Activated naive CD4-positive, alpha-beta T cell treated with anti-CD3 and anti-CD28 coated beads for 36 hours (primary cell): ENCODE results near the gene BASP1. TPM values are rescaled to one million over a fixed set of nuclear protein-coding genes. Genes with fewer than 3 reads are reported as not detected.

Experiments
- CTCF ChIA-PET: fragments of 350-600 bp; sonication (Branson Sonifier 250); formaldehyde crosslinking; loops from one replicate; lab custom pipeline; 2021; ENCODE audit warnings: antibody characterized with exemption; lab: Charles Lee
- DNase-seq: peaks from one replicate; pipeline ENCODE4 v3.0.0-alpha.2; 2020
- H3K27ac Mint-ChIP-seq: one replicate; pipeline ENCODE4 v1.8.0; 2021; ENCODE audit warnings: mild to moderate bottlenecking, mixed read lengths
- H3K27me3 Mint-ChIP-seq: one replicate; pipeline ENCODE4 v1.8.0; 2021; ENCODE audit warnings: low read depth, mixed read lengths
- H3K36me3 Mint-ChIP-seq: one replicate; pipeline ENCODE4 v1.8.0; 2021; ENCODE audit warnings: low read depth, mixed read lengths
- H3K4me1 Mint-ChIP-seq: one replicate; pipeline ENCODE4 v1.8.0; 2021; ENCODE audit warnings: low read depth, mixed read lengths
- H3K4me3 Mint-ChIP-seq: one replicate; pipeline ENCODE4 v1.8.0; 2021; ENCODE audit warnings: mild to moderate bottlenecking, moderate library complexity, mixed read lengths
- H3K9me3 Mint-ChIP-seq: one replicate; pipeline ENCODE4 v1.8.0; 2021; ENCODE audit warnings: mixed read lengths
- intact Hi-C: fragments of 100-400 bp; cut with micrococcal nuclease; formaldehyde crosslinking; loops from one replicate; pipeline ENCODE4 v1.15.1; 2023
- total RNA-seq, 2 experiments: library from RNA; stranded (reverse); gene quantifications; one replicate each; pipeline ENCODE4 v1.2.3, GENCODE V29; 2021

The BASP1 gene
- total RNA-seq, 2 experiments from 2014 or later = 0.62 to 0.94 TPM

- Mint-ChIP-seq H3K36me3 (peaks cover 2% of the 10 kb centered on the region), H3K27ac (no peak overlapping the region), H3K9me3 (no peaks in the 10 kb centered on the region), H3K4me3 (peak overlapping the region; percentile 32), H3K4me1 (peaks cover 14% of the 10 kb centered on the region), H3K27me3 (peaks cover 51% of the 10 kb centered on the region)
- intact Hi-C loops = no loop called here
- DNase-seq = no peak
- CTCF ChIA-PET = no interaction called here
Observed at GRCh38 chr5:17218353-17219005, 1.0 kb downstream of the BASP1 start.

- Mint-ChIP-seq H3K4me3 (peak overlapping the region; percentile 32), H3K27me3 (peaks cover 51% of the 10 kb centered on the region), H3K36me3 (peaks cover 2% of the 10 kb centered on the region), H3K4me1 (peaks cover 14% of the 10 kb centered on the region), H3K9me3 (no peaks in the 10 kb centered on the region), H3K27ac (no peak overlapping the region)
- CTCF ChIA-PET = no interaction called here
- DNase-seq = no peak
- intact Hi-C loops = no loop called here
Observed at GRCh38 chr5:17219006-17219422, 1.6 kb downstream of the BASP1 start.

- no peak for DNase-seq
Observed at GRCh38 chr5:17219469-17219868, 2.0 kb downstream of the BASP1 start.

GRCh38 chr5:17219992-17220391 lies 2.6 kb downstream of the BASP1 start:
- Mint-ChIP-seq H3K4me3 (no peak overlapping the region), H3K9me3 (no peaks in the 10 kb centered on the region), H3K27ac (no peak overlapping the region), H3K4me1 (peaks cover 14% of the 10 kb centered on the region), H3K27me3 (peaks cover 51% of the 10 kb centered on the region), H3K36me3 (peaks cover 2% of the 10 kb centered on the region)
- CTCF ChIA-PET = no interaction called here
- intact Hi-C loops = no loop called here
- no peak for DNase-seq

More at GRCh38 chr5:17219469-17219868, 2.0 kb downstream of the BASP1 start:
- Mint-ChIP-seq H3K27ac (no peak overlapping the region), H3K4me1 (peaks cover 14% of the 10 kb centered on the region), H3K27me3 (peaks cover 53% of the 10 kb centered on the region), H3K4me3 (peak overlapping the region; percentile 9), H3K9me3 (no peaks in the 10 kb centered on the region), H3K36me3 (peaks cover 2% of the 10 kb centered on the region)
- CTCF ChIA-PET = no interaction called here
- intact Hi-C loops = no loop called here

- peaks cover 2% of the 10 kb centered on the region for H3K36me3 Mint-ChIP-seq
- intact Hi-C loops = no loop called here
- no peaks in the 10 kb centered on the region for H3K9me3 Mint-ChIP-seq
- peaks cover 46% of the 10 kb centered on the region for H3K27me3 Mint-ChIP-seq
- DNase-seq = no peak
- CTCF ChIA-PET = interaction anchor here (0.7 kb wide), 1 partner anchor 25 kb away, joined by 3 read pairs; no protein-coding TSS in a partner anchor
- H3K4me3 Mint-ChIP-seq = no peak overlapping the region
- no peak overlapping the region for H3K27ac Mint-ChIP-seq
- H3K4me1 Mint-ChIP-seq = peaks cover 14% of the 10 kb centered on the region
Observed at GRCh38 chr5:17220469-17220868, 3.0 kb downstream of the BASP1 start.

GRCh38 chr5:17221843-17222636 lies 4.6 kb downstream of the BASP1 start:
- no peak for DNase-seq
- H3K27ac Mint-ChIP-seq = no peak overlapping the region
- intact Hi-C loops = no loop called here
- peaks cover 2% of the 10 kb centered on the region for H3K36me3 Mint-ChIP-seq
- no peaks in the 10 kb centered on the region for H3K9me3 Mint-ChIP-seq
- CTCF ChIA-PET = no interaction called here
- peaks cover 7% of the 10 kb centered on the region for H3K4me1 Mint-ChIP-seq
- H3K4me3 Mint-ChIP-seq = no peak overlapping the region
- H3K27me3 Mint-ChIP-seq = peaks cover 40% of the 10 kb centered on the region

- DNase-seq = no peak
- Mint-ChIP-seq H3K4me1 (peaks cover 7% of the 10 kb centered on the region), H3K9me3 (no peaks in the 10 kb centered on the region), H3K27ac (no peak overlapping the region), H3K36me3 (peaks cover 2% of the 10 kb centered on the region), H3K4me3 (no peak overlapping the region), H3K27me3 (peaks cover 40% of the 10 kb centered on the region)
- intact Hi-C loops = no loop called here
- CTCF ChIA-PET = no interaction called here
Observed at GRCh38 chr5:17222664-17223063, 5.2 kb downstream of the BASP1 start.

GRCh38 chr5:17223367-17224185 lies 6.1 kb downstream of the BASP1 start:
- H3K9me3 Mint-ChIP-seq = no peaks in the 10 kb centered on the region
- peaks cover 2% of the 10 kb centered on the region for H3K36me3 Mint-ChIP-seq
- H3K27ac Mint-ChIP-seq = no peak overlapping the region
- intact Hi-C loops = no loop called here
- CTCF ChIA-PET = interaction anchor here (0.6 to 2.0 kb wide), 2 partner anchors 8 to 710 kb away, joined by 5 read pairs; no protein-coding TSS in a partner anchor
- peaks cover 7% of the 10 kb centered on the region for H3K4me1 Mint-ChIP-seq
- peaks cover 40% of the 10 kb centered on the region for H3K27me3 Mint-ChIP-seq
- DNase-seq = no peak
- H3K4me3 Mint-ChIP-seq = no peak overlapping the region

- CTCF ChIA-PET = interaction anchor here (0.9 to 2.0 kb wide), 3 partner anchors 9 to 35 kb away, joined by 3 to 5 read pairs (median 4); no protein-coding TSS in a partner anchor
- H3K36me3 Mint-ChIP-seq = no peaks in the 10 kb centered on the region
- H3K9me3 Mint-ChIP-seq = no peaks in the 10 kb centered on the region
- no peak overlapping the region for H3K27ac Mint-ChIP-seq
- intact Hi-C loops = no loop called here
- no peaks in the 10 kb centered on the region for H3K4me1 Mint-ChIP-seq
- no peak overlapping the region for H3K4me3 Mint-ChIP-seq
- peaks cover 26% of the 10 kb centered on the region for H3K27me3 Mint-ChIP-seq
- no peak for DNase-seq
Observed at GRCh38 chr5:17224858-17225511, 7.6 kb downstream of the BASP1 start.

GRCh38 chr5:17225520-17225919 lies 8.1 kb downstream of the BASP1 start:
- Mint-ChIP-seq H3K9me3 (no peaks in the 10 kb centered on the region), H3K36me3 (no peaks in the 10 kb centered on the region), H3K4me1 (no peaks in the 10 kb centered on the region), H3K27me3 (peaks cover 26% of the 10 kb centered on the region), H3K4me3 (no peak overlapping the region), H3K27ac (no peak overlapping the region)
- CTCF ChIA-PET = interaction anchor here (0.9 to 1.3 kb wide), 2 partner anchors 9 to 35 kb away, joined by 3 to 4 read pairs; no protein-coding TSS in a partner anchor
- DNase-seq = no peak
- intact Hi-C loops = no loop called here

GRCh38 chr5:17227868-17228267 lies 10.4 kb downstream of the BASP1 start:
- Mint-ChIP-seq H3K4me1 (no peaks in the 10 kb centered on the region), H3K4me3 (no peak overlapping the region), H3K9me3 (no peaks in the 10 kb centered on the region), H3K27me3 (peaks cover 23% of the 10 kb centered on the region), H3K36me3 (no peaks in the 10 kb centered on the region), H3K27ac (no peak overlapping the region)
- no peak for DNase-seq
- CTCF ChIA-PET = no interaction called here
- intact Hi-C loops = no loop called here
